GM12878 (cell line): Measurements from ENCODE around the gene ERC1. TPM values are rescaled to one million over a fixed set of nuclear protein-coding genes. Genes with fewer than 3 reads are reported as not detected.

Experiments
- ATAC-seq: fragments of 200-7000 bp; cut with Tn5 transposase; 3 replicates; pipeline ENCODE4 v1.9.1; 2020; ENCODE audit warnings: mild to moderate bottlenecking, moderate library complexity
- BruUV-seq: library from RNA; stranded (reverse); fragments of 400-500 nt; replicated peaks from 2 replicates; lab custom pipeline; 2021; lab: Mats Ljungman, UMichigan
- CTCF ChIA-PET: fragments of 300-600 bp; sonication (Branson Sonifier 250); formaldehyde crosslinking; extraction: SDS; loops from one replicate; lab custom pipeline; 2021; ENCODE audit warnings: inconsistent platforms; lab: Yijun Ruan, JAX
- POLR2A ChIA-PET: fragments of 350-600 bp; formaldehyde crosslinking; extraction: SDS; loops from one replicate; lab custom pipeline; 2021; ENCODE audit warnings: inconsistent platforms; lab: Charles Lee
- RAD21 ChIA-PET: fragments of 300-600 bp; sonication (Branson Sonifier 250); formaldehyde crosslinking; loops from one replicate; lab custom pipeline; 2023; ENCODE audit warnings: antibody characterized with exemption; ENCODE audit not compliant: unreplicated experiment; lab: Charles Lee
- SMC1A ChIA-PET: fragments of 300-600 bp; sonication (Branson Sonifier 250); formaldehyde crosslinking; loops from one replicate; lab custom pipeline; 2023; ENCODE audit not compliant: unreplicated experiment, uncharacterized antibody; lab: Charles Lee
- DNase-seq: peaks from one replicate; pipeline ENCODE4 v3.0.0-alpha.2; 2011; ENCODE audit warnings: low read depth, low spot score
- FAIRE-seq: peaks from 3 replicates; lab custom pipeline; 2011; peaks lifted over from hg19 to GRCh38; lab: Jason Lieb, UNC
- H2AFZ ChIP-seq: 2 replicates; pipeline ENCODE4 v1.6.0; 2011; ENCODE audit warnings: low read depth, low read length, control low read depth; ENCODE audit not compliant: control insufficient read depth
- H3K27ac ChIP-seq: 2 replicates; pipeline ENCODE4 v1.5.1; 2011; ENCODE audit warnings: control low read depth; ENCODE audit not compliant: control insufficient read depth, insufficient read depth
- H3K27me3 ChIP-seq, 2 experiments: replicated peaks in 1 of 2; 2 replicates each; pipeline versions ENCODE4 v1.6.0 to v1.6.1; 2011; ENCODE audit warnings: low read length in 1 of 2; ENCODE audit not compliant: control insufficient read depth in 2 of 2, insufficient read depth in 2 of 2
- H3K36me3 ChIP-seq, 2 experiments: 2 replicates each; pipeline ENCODE4 v1.5.1; 2011; ENCODE audit warnings: low read length in 1 of 2; ENCODE audit not compliant: control insufficient read depth in 2 of 2, insufficient read depth in 2 of 2
- H3K4me1 ChIP-seq: 2 replicates; pipeline ENCODE4 v1.6.1; 2011; ENCODE audit warnings: mild to moderate bottlenecking, low read length, moderate library complexity, mixed read lengths; ENCODE audit not compliant: control insufficient read depth, insufficient read depth
- H3K4me2 ChIP-seq: 2 replicates; pipeline ENCODE4 v1.6.0; 2011; ENCODE audit warnings: control low read depth; ENCODE audit not compliant: control insufficient read depth, insufficient read depth
- H3K4me3 ChIP-seq: fragments of 200-600 bp; sonication (generic); 2 replicates; pipeline ENCODE4 v1.5.1; 2016
- H3K79me2 ChIP-seq: 2 replicates; pipeline ENCODE4 v1.6.0; 2011; ENCODE audit warnings: low read length; ENCODE audit not compliant: control insufficient read depth, insufficient read depth
- H3K9ac ChIP-seq: 2 replicates; pipeline ENCODE4 v1.8.0; 2011; ENCODE audit warnings: low read length, control low read depth, mixed read lengths; ENCODE audit not compliant: control insufficient read depth, insufficient read depth
- H3K9me3 ChIP-seq: replicated peaks from 3 replicates; pipeline ENCODE4 v1.5.1; 2011; ENCODE audit warnings: mild to moderate bottlenecking, low read length; ENCODE audit not compliant: control insufficient read depth, insufficient read depth
- H4K20me1 ChIP-seq: 2 replicates; pipeline ENCODE4 v1.6.0; 2011; ENCODE audit not compliant: control insufficient read depth, insufficient read depth
- GABPA ChIP-seq: IDR thresholded peaks from 2 replicates; pipeline ENCODE4 v1.6.1; 2014; ENCODE audit warnings: antibody characterized with exemption, low read depth, mild to moderate bottlenecking, inconsistent platforms
- HDAC2 ChIP-seq: fragments of 200-600 bp; sonication (generic); IDR thresholded peaks from 2 replicates; pipeline ENCODE4 v1.6.1; 2017
- KLF5 ChIP-seq: fragments of 450-650 bp; IDR thresholded peaks from 2 replicates; pipeline ENCODE4 v1.6.1; 2014; ENCODE audit warnings: mild to moderate bottlenecking; ENCODE audit not compliant: partially characterized antibody
- MXI1 ChIP-seq: fragments of 150-350 bp; IDR thresholded peaks from 2 replicates; pipeline ENCODE4 v1.6.1; 2011; ENCODE audit warnings: low read depth, mild to moderate bottlenecking, inconsistent platforms, low read length, improper control_type of control experiment
- POLR2A ChIP-seq: IDR thresholded peaks from 2 replicates; pipeline ENCODE4 v1.6.1; 2011; ENCODE audit warnings: low read depth, mild to moderate bottlenecking, low read length
- POU2F2 ChIP-seq: IDR thresholded peaks from 3 replicates; pipeline ENCODE4 v1.6.1; 2011; ENCODE audit warnings: low read depth, mild to moderate bottlenecking, low read length, borderline replicate concordance
- SKIL ChIP-seq: fragments of 450-650 bp; IDR thresholded peaks from 2 replicates; pipeline ENCODE4 v1.6.1; 2017; ENCODE audit warnings: mild to moderate bottlenecking, low read depth, inconsistent platforms; ENCODE audit not compliant: poor library complexity, severe bottlenecking
- SUPT20H ChIP-seq: IDR thresholded peaks from 2 replicates; pipeline ENCODE4 v1.6.1; 2011; ENCODE audit warnings: low read depth, mild to moderate bottlenecking, low read length, moderate library complexity, borderline replicate concordance; ENCODE audit not compliant: control insufficient read depth
- WGBS: methylation state at CpG from one replicate; pipeline ENCODE4 v1.1.6; 2016; ENCODE audit warnings: low lambda C conversion rate; ENCODE audit not compliant: insufficient replicate concordance, insufficient coverage; ENCODE audit errors: missing lambda C conversion rate; 5-methylcytosine and 5-hydroxymethylcytosine counted together
- in situ Hi-C: fragments of 300-500 bp; cut with MboI; formaldehyde crosslinking; loops from 9 replicates; pipeline ENCODE4 v1.14.3; 2018; ENCODE audit warnings: mixed read lengths
- intact Hi-C: fragments of 100-400 bp; cut with micrococcal nuclease; formaldehyde crosslinking; loops from one replicate; pipeline ENCODE4 v1.14.2; 2022; ENCODE audit not compliant: unreplicated experiment
- polyA plus RNA-seq, 11 experiments: library from polyadenylated mRNA; depleted of rRNA in 4 of 11; unstranded in 6 of 11; stranded (reverse) in 5 of 11; fragments of >200 nt; fragmentation: Nextera tagmentation in 4 of 11; fragmentation: Illumina TruSeq in 1 of 11; extraction: Ambion mirVana in 4 of 11; extraction: Trizol in 1 of 11; gene quantifications; 1 replicate in 1 of 11; 2 replicates in 10 of 11; pipeline versions ENCODE4 v1.2.1 to v1.2.3, GENCODE V29; 2011 to 2016; ENCODE audit warnings: inconsistent platforms in 2 of 11, missing spikeins in 2 of 11, low read depth in 1 of 11
- total RNA-seq, 4 experiments: library from RNA; depleted of rRNA in 3 of 4; stranded (reverse); fragments of >200 nt in 3 of 4; fragmentation: Illumina TruSeq in 1 of 4; extraction: Trizol in 1 of 4; gene quantifications; 2 replicates each; pipeline versions ENCODE4 v1.2.1 to v1.2.3, GENCODE V29; 2013 to 2021
- TF ChIP-seq, protein P1 (sequence below): fragments of 450-650 bp; IDR thresholded peaks from 2 replicates; pipeline ENCODE4 v1.6.1; 2018; ENCODE audit warnings: borderline replicate concordance, mild to moderate bottlenecking; ENCODE audit not compliant: partially characterized antibody
- TF ChIP-seq, protein P2 (sequence below): fragments of 450-650 bp; conservative IDR thresholded peaks from 2 replicates; pipeline ENCODE4 v1.6.1; 2017; ENCODE audit warnings: mild to moderate bottlenecking, moderate library complexity
- TF ChIP-seq, protein P3 (sequence below): fragments of 450-650 bp; IDR thresholded peaks from 2 replicates; pipeline ENCODE4 v1.6.1; 2017; ENCODE audit warnings: antibody characterized with exemption, mild to moderate bottlenecking, moderate library complexity

ERC1 gene
- total and polyA plus RNA-seq, 10 of the 15 experiments (the other 5 are each of a cell fraction or from before 2014, with no cell fraction given): 0.75 to 8.0 (median 5.0) TPM

- Histone ChIP-seq H2AFZ (no peak overlapping the region), H3K4me3 (no peak overlapping the region), H3K9me3 (no peaks in the 10 kb centered on the region), H3K36me3 (no peaks in the 10 kb centered on the region), H3K79me2 (no peaks in the 10 kb centered on the region), H3K27me3 (no peaks in the 10 kb centered on the region), H3K9ac (no peak overlapping the region), H3K4me2 (no peak overlapping the region), H4K20me1 (no peaks in the 10 kb centered on the region), H3K4me1 (no peaks in the 10 kb centered on the region), H3K27ac (no peak overlapping the region)
- in situ Hi-C loops: no loop called here
- 54% methylated on average over 6 of the region's 6 CpGs for WGBS
- POLR2A ChIA-PET: no interaction called here
- SMC1A ChIA-PET: interaction anchor here (0.7 to 1.0 kb wide), 2 partner anchors 13 to 93 kb away, joined by 3 read pairs; no protein-coding TSS in a partner anchor
- TF ChIP-seq, protein P1, sequence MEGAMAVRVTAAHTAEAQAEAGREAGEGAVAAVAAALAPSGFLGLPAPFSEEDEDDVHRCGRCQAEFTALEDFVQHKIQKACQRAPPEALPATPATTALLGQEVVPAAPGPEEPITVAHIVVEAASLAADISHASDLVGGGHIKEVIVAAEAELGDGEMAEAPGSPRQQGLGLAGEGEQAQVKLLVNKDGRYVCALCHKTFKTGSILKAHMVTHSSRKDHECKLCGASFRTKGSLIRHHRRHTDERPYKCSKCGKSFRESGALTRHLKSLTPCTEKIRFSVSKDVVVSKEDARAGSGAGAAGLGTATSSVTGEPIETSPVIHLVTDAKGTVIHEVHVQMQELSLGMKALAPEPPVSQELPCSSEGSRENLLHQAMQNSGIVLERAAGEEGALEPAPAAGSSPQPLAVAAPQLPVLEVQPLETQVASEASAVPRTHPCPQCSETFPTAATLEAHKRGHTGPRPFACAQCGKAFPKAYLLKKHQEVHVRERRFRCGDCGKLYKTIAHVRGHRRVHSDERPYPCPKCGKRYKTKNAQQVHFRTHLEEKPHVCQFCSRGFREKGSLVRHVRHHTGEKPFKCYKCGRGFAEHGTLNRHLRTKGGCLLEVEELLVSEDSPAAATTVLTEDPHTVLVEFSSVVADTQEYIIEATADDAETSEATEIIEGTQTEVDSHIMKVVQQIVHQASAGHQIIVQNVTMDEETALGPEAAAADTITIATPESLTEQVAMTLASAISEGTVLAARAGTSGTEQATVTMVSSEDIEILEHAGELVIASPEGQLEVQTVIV: no peak
- no peak for TF ChIP-seq SKIL
- TF ChIP-seq KLF5: no peak
- TF ChIP-seq, protein P2, sequence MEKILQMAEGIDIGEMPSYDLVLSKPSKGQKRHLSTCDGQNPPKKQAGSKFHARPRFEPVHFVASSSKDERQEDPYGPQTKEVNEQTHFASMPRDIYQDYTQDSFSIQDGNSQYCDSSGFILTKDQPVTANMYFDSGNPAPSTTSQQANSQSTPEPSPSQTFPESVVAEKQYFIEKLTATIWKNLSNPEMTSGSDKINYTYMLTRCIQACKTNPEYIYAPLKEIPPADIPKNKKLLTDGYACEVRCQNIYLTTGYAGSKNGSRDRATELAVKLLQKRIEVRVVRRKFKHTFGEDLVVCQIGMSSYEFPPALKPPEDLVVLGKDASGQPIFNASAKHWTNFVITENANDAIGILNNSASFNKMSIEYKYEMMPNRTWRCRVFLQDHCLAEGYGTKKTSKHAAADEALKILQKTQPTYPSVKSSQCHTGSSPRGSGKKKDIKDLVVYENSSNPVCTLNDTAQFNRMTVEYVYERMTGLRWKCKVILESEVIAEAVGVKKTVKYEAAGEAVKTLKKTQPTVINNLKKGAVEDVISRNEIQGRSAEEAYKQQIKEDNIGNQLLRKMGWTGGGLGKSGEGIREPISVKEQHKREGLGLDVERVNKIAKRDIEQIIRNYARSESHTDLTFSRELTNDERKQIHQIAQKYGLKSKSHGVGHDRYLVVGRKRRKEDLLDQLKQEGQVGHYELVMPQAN: no peak
- TF ChIP-seq POU2F2: no peak
- no peak for TF ChIP-seq SUPT20H
- no peak for TF ChIP-seq GABPA
- no peak for TF ChIP-seq MXI1
- TF ChIP-seq POLR2A: no peak
- TF ChIP-seq, protein P3, sequence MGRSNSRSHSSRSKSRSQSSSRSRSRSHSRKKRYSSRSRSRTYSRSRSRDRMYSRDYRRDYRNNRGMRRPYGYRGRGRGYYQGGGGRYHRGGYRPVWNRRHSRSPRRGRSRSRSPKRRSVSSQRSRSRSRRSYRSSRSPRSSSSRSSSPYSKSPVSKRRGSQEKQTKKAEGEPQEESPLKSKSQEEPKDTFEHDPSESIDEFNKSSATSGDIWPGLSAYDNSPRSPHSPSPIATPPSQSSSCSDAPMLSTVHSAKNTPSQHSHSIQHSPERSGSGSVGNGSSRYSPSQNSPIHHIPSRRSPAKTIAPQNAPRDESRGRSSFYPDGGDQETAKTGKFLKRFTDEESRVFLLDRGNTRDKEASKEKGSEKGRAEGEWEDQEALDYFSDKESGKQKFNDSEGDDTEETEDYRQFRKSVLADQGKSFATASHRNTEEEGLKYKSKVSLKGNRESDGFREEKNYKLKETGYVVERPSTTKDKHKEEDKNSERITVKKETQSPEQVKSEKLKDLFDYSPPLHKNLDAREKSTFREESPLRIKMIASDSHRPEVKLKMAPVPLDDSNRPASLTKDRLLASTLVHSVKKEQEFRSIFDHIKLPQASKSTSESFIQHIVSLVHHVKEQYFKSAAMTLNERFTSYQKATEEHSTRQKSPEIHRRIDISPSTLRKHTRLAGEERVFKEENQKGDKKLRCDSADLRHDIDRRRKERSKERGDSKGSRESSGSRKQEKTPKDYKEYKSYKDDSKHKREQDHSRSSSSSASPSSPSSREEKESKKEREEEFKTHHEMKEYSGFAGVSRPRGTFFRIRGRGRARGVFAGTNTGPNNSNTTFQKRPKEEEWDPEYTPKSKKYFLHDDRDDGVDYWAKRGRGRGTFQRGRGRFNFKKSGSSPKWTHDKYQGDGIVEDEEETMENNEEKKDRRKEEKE: no peak
- TF ChIP-seq HDAC2: no peak
- intact Hi-C loops: no loop called here
- CTCF ChIA-PET: no interaction called here
- FAIRE-seq (no peak), DNase-seq (no peak), ATAC-seq (no peak)
- RAD21 ChIA-PET: no interaction called here
- no TSS peak for BruUV-seq
Observed at GRCh38 chr12:1382151-1382550, 391.1 kb downstream of the ERC1 start.
